Activated CD8-positive, alpha-beta memory T cell treated with anti-CD3 and anti-CD28 coated beads, Interleukin-2, amount 10 ng/mL, durations not matched to agents 7 days and 5 days (primary cell): ENCODE measurements around the gene VWA2. TPM values are rescaled to one million over a fixed set of nuclear protein-coding genes. Genes with fewer than 3 reads are reported as not detected.

Experiments
- ATAC-seq: fragments of 150-1000 bp; cut with Tn5 transposase; one replicate; pipeline ENCODE4 v1.10.0; 2021; ENCODE audit warnings: moderate library complexity
- CTCF ChIA-PET: fragments of 350-600 bp; sonication (Branson Sonifier 250); formaldehyde crosslinking; loops from one replicate; lab custom pipeline; 2021; ENCODE audit warnings: antibody characterized with exemption; lab: Charles Lee
- DNase-seq: peaks from one replicate; pipeline ENCODE4 v3.0.0-alpha.2; 2020
- H3K27ac Mint-ChIP-seq: one replicate; pipeline ENCODE4 v1.8.0; 2021; ENCODE audit warnings: mild to moderate bottlenecking, mixed read lengths
- H3K27me3 Mint-ChIP-seq: one replicate; pipeline ENCODE4 v1.8.0; 2021; ENCODE audit warnings: mixed read lengths
- H3K36me3 Mint-ChIP-seq: one replicate; pipeline ENCODE4 v1.8.0; 2021; ENCODE audit warnings: mild to moderate bottlenecking, mixed read lengths
- H3K4me1 Mint-ChIP-seq: one replicate; pipeline ENCODE4 v1.8.0; 2021; ENCODE audit warnings: mixed read lengths
- H3K4me3 Mint-ChIP-seq: one replicate; pipeline ENCODE4 v1.8.0; 2021; ENCODE audit warnings: mild to moderate bottlenecking, moderate library complexity, mixed read lengths
- H3K9me3 Mint-ChIP-seq: one replicate; pipeline ENCODE4 v1.8.0; 2022; ENCODE audit warnings: low read depth, mixed read lengths
- total RNA-seq, 2 experiments: library from RNA; stranded (reverse); gene quantifications; one replicate each; pipeline ENCODE4 v1.2.3, GENCODE V29; 2021

Gene VWA2
- not detected for total RNA-seq

- Mint-ChIP-seq H3K4me3 (no peak within 1 kb of the TSS), H3K36me3 (no peaks in the 10 kb centered on the region), H3K27me3 (peaks cover 83% of the 10 kb centered on the region), H3K9me3 (no peaks in the 10 kb centered on the region), H3K4me1 (peaks cover 4% of the 10 kb centered on the region), H3K27ac (no peak within 1 kb of the TSS)
- ATAC-seq (peak; percentile 61), DNase-seq (no peak)
- CTCF ChIA-PET: interaction anchor here (0.8 kb wide), 1 partner anchor 105 kb away, joined by 3 read pairs; no protein-coding TSS in a partner anchor
Measured at GRCh38 chr10:114239117-114239993, at the start of gene VWA2. Gene VWA2 (plus strand): TSS chr10:114239254. CDS start chr10:114248714, 9,460 bp downstream.

GRCh38 chr10:114189700-114190099 lies 49.4 kb upstream of the VWA2 start:
- DNase-seq: no peak

GRCh38 chr10:114195079-114195478 lies 44.0 kb upstream of the VWA2 start:
- peak; percentile 83 for ATAC-seq
- no peak overlapping the region for H3K27ac Mint-ChIP-seq
- H3K9me3 Mint-ChIP-seq: no peaks in the 10 kb centered on the region
- CTCF ChIA-PET: no interaction called here
- peaks cover 80% of the 10 kb centered on the region for H3K27me3 Mint-ChIP-seq
- no peaks in the 10 kb centered on the region for H3K36me3 Mint-ChIP-seq
- DNase-seq: no peak
- peaks cover 17% of the 10 kb centered on the region for H3K4me1 Mint-ChIP-seq
- H3K4me3 Mint-ChIP-seq: no peak overlapping the region

More at GRCh38 chr10:114189700-114190099, 49.4 kb upstream of the VWA2 start:
- no peak for ATAC-seq
- Mint-ChIP-seq H3K27me3 (peaks cover 59% of the 10 kb centered on the region), H3K27ac (no peak overlapping the region), H3K4me1 (peaks cover 2% of the 10 kb centered on the region), H3K4me3 (no peak overlapping the region), H3K36me3 (no peaks in the 10 kb centered on the region), H3K9me3 (no peaks in the 10 kb centered on the region)
- CTCF ChIA-PET: no interaction called here

GRCh38 chr10:114199239-114199638 lies 39.8 kb upstream of the VWA2 start:
- no peak for DNase-seq
- Mint-ChIP-seq H3K27ac (no peak overlapping the region), H3K4me3 (no peak overlapping the region), H3K36me3 (no peaks in the 10 kb centered on the region), H3K4me1 (peaks cover 20% of the 10 kb centered on the region), H3K27me3 (peaks cover 81% of the 10 kb centered on the region), H3K9me3 (no peaks in the 10 kb centered on the region)
- no peak for ATAC-seq
- CTCF ChIA-PET: no interaction called here

GRCh38 chr10:114202812-114203211 lies 36.2 kb upstream of the VWA2 start:
- H3K4me1 Mint-ChIP-seq: peaks cover 3% of the 10 kb centered on the region
- H3K9me3 Mint-ChIP-seq: no peaks in the 10 kb centered on the region
- H3K36me3 Mint-ChIP-seq: no peaks in the 10 kb centered on the region
- no peak for ATAC-seq
- CTCF ChIA-PET: no interaction called here
- H3K4me3 Mint-ChIP-seq: no peak overlapping the region
- peaks cover 59% of the 10 kb centered on the region for H3K27me3 Mint-ChIP-seq
- no peak for DNase-seq
- H3K27ac Mint-ChIP-seq: no peak overlapping the region

- Mint-ChIP-seq H3K4me3 (no peak overlapping the region), H3K27ac (no peak overlapping the region), H3K36me3 (no peaks in the 10 kb centered on the region), H3K4me1 (peaks cover 3% of the 10 kb centered on the region), H3K9me3 (no peaks in the 10 kb centered on the region), H3K27me3 (peaks cover 39% of the 10 kb centered on the region)
- ATAC-seq (no peak), DNase-seq (no peak)
- CTCF ChIA-PET: no interaction called here
Measured at GRCh38 chr10:114206902-114207301, 32.2 kb upstream of the VWA2 start.

GRCh38 chr10:114207349-114207748 lies 31.7 kb upstream of the VWA2 start:
- CTCF ChIA-PET: no interaction called here
- H3K9me3 Mint-ChIP-seq: no peaks in the 10 kb centered on the region
- H3K4me3 Mint-ChIP-seq: no peak overlapping the region
- DNase-seq (no peak), ATAC-seq (no peak)
- peaks cover 40% of the 10 kb centered on the region for H3K27me3 Mint-ChIP-seq
- peaks cover 3% of the 10 kb centered on the region for H3K4me1 Mint-ChIP-seq
- H3K27ac Mint-ChIP-seq: no peak overlapping the region
- H3K36me3 Mint-ChIP-seq: no peaks in the 10 kb centered on the region

- Mint-ChIP-seq H3K27ac (no peak overlapping the region), H3K9me3 (no peaks in the 10 kb centered on the region), H3K27me3 (peaks cover 32% of the 10 kb centered on the region), H3K4me1 (no peaks in the 10 kb centered on the region), H3K36me3 (no peaks in the 10 kb centered on the region), H3K4me3 (no peak overlapping the region)
- CTCF ChIA-PET: no interaction called here
- ATAC-seq: no peak
- no peak for DNase-seq
Measured at GRCh38 chr10:114208351-114208750, 30.7 kb upstream of the VWA2 start.

- Mint-ChIP-seq H3K9me3 (no peaks in the 10 kb centered on the region), H3K4me3 (no peak overlapping the region), H3K27me3 (peaks cover 31% of the 10 kb centered on the region), H3K4me1 (no peaks in the 10 kb centered on the region), H3K27ac (no peak overlapping the region), H3K36me3 (no peaks in the 10 kb centered on the region)
- CTCF ChIA-PET: interaction anchor here (1.0 kb wide), 1 partner anchor 10 kb away, joined by 3 read pairs; no protein-coding TSS in a partner anchor
- no peak for DNase-seq
- ATAC-seq: no peak
Measured at GRCh38 chr10:114212153-114212552, 26.9 kb upstream of the VWA2 start.

GRCh38 chr10:114215033-114215432 lies 24.0 kb upstream of the VWA2 start:
- CTCF ChIA-PET: no interaction called here
- Mint-ChIP-seq H3K4me1 (no peaks in the 10 kb centered on the region), H3K27ac (no peak overlapping the region), H3K9me3 (no peaks in the 10 kb centered on the region), H3K27me3 (peaks cover 42% of the 10 kb centered on the region), H3K4me3 (no peak overlapping the region), H3K36me3 (no peaks in the 10 kb centered on the region)
- DNase-seq: no peak
- ATAC-seq: no peak

- no peak overlapping the region for H3K4me3 Mint-ChIP-seq
- CTCF ChIA-PET: no interaction called here
- H3K27ac Mint-ChIP-seq: no peak overlapping the region
- no peak for ATAC-seq
- H3K36me3 Mint-ChIP-seq: no peaks in the 10 kb centered on the region
- H3K27me3 Mint-ChIP-seq: peaks cover 62% of the 10 kb centered on the region
- no peaks in the 10 kb centered on the region for H3K4me1 Mint-ChIP-seq
- H3K9me3 Mint-ChIP-seq: no peaks in the 10 kb centered on the region
- no peak for DNase-seq
Measured at GRCh38 chr10:114220281-114220680, 18.8 kb upstream of the VWA2 start.

GRCh38 chr10:114221235-114221634 lies 17.8 kb upstream of the VWA2 start:
- DNase-seq (no peak), ATAC-seq (no peak)
- Mint-ChIP-seq H3K36me3 (no peaks in the 10 kb centered on the region), H3K9me3 (no peaks in the 10 kb centered on the region), H3K4me3 (no peak overlapping the region), H3K4me1 (no peaks in the 10 kb centered on the region), H3K27me3 (peaks cover 64% of the 10 kb centered on the region), H3K27ac (no peak overlapping the region)
- CTCF ChIA-PET: interaction anchor here (0.6 kb wide), 1 partner anchor 8 kb away, joined by 3 read pairs; no protein-coding TSS in a partner anchor

- no peak overlapping the region for H3K27ac Mint-ChIP-seq
- no peaks in the 10 kb centered on the region for H3K4me1 Mint-ChIP-seq
- peaks cover 65% of the 10 kb centered on the region for H3K27me3 Mint-ChIP-seq
- no peak overlapping the region for H3K4me3 Mint-ChIP-seq
- no peaks in the 10 kb centered on the region for H3K36me3 Mint-ChIP-seq
- DNase-seq (no peak), ATAC-seq (no peak)
- CTCF ChIA-PET: interaction anchor here (1.4 kb wide), 1 partner anchor 12 kb away, joined by 3 read pairs; no protein-coding TSS in a partner anchor
- no peaks in the 10 kb centered on the region for H3K9me3 Mint-ChIP-seq
Measured at GRCh38 chr10:114223066-114223465, 16.0 kb upstream of the VWA2 start.

- H3K27me3 Mint-ChIP-seq: peaks cover 62% of the 10 kb centered on the region
- DNase-seq (no peak), ATAC-seq (no peak)
- no peaks in the 10 kb centered on the region for H3K36me3 Mint-ChIP-seq
- H3K9me3 Mint-ChIP-seq: no peaks in the 10 kb centered on the region
- CTCF ChIA-PET: no interaction called here
- H3K27ac Mint-ChIP-seq: no peak overlapping the region
- H3K4me1 Mint-ChIP-seq: no peaks in the 10 kb centered on the region
- H3K4me3 Mint-ChIP-seq: no peak overlapping the region
Measured at GRCh38 chr10:114228156-114228555, 10.9 kb upstream of the VWA2 start.
